ENCODE data around the gene NSMF. TPM values are rescaled to one million over a fixed set of nuclear protein-coding genes. Genes with fewer than 3 reads are reported as not detected.

Gene NSMF
- polyA plus RNA-seq, 4 donors = 25.4 to 76.9 (median 45.6) TPM

- FAIRE-seq (no peak), DNase-seq (no peak)
- Histone ChIP-seq H3K27me3 (ENCODE audit: control insufficient read depth in 3 of 3, insufficient read depth in 3 of 3, low read length in 3 of 3) (no peaks in the 10 kb centered on the region), H3K9me3 (ENCODE audit: control insufficient read depth in 2 of 2, insufficient read depth in 1 of 2, low read depth in 1 of 2, low read length in 1 of 2) (no peaks in the 10 kb centered on the region), H3K4me3 (ENCODE audit: low read depth in 1 of 3, low read length in 3 of 3) (peak overlapping the region; percentile 80 to 95 (median 86)), H3K4me1 (ENCODE audit: control insufficient read depth in 3 of 3, insufficient read depth in 2 of 3, low read depth in 1 of 3, low read length in 2 of 3) (peaks cover 0 to 18% (median 0%) of the 10 kb centered on the region in 3 donors), H3K27ac (ENCODE audit: low read depth in 1 of 3, low read length in 2 of 3) (peak overlapping the region in 2 of 3 donors; percentile 52 to 76), H3K36me3 (ENCODE audit: control insufficient read depth in 3 of 3, insufficient read depth in 2 of 3, low read depth in 1 of 3, low read length in 3 of 3) (peaks cover 0 to 15% (median 0%) of the 10 kb centered on the region in 3 donors)
- WGBS, 3 donors = 0 to 6% (median 4%) methylated on average over 11 of the region's 11 CpGs
These were observed 37.1 kb downstream of the NSMF start for GRCh38 chr9:137421838-137422603.

GRCh38 chr9:137417161-137418021, 41.7 kb downstream of the NSMF start:
- no peaks in the 10 kb centered on the region for H3K27me3 ChIP-seq (ENCODE audit: control insufficient read depth in 3 of 3, insufficient read depth in 3 of 3, low read length in 3 of 3)
- H3K4me1 ChIP-seq (ENCODE audit: control insufficient read depth in 3 of 3, insufficient read depth in 2 of 3, low read depth in 1 of 3, low read length in 2 of 3) = peaks cover 0 to 5% (median 0%) of the 10 kb centered on the region in 3 donors
- 84 to 97% (median 91%) methylated on average over 79 to 99 of the region's 99 CpGs for WGBS, 3 donors
- peaks cover 0 to 26% (median 0%) of the 10 kb centered on the region in 3 donors for H3K36me3 ChIP-seq (ENCODE audit: control insufficient read depth in 3 of 3, insufficient read depth in 2 of 3, low read depth in 1 of 3, low read length in 3 of 3)
- no peaks in the 10 kb centered on the region for H3K9me3 ChIP-seq (ENCODE audit: control insufficient read depth in 2 of 2, insufficient read depth in 1 of 2, low read depth in 1 of 2, low read length in 1 of 2)
- FAIRE-seq (no peak), DNase-seq (no peak)
- peak overlapping the region in 1 of 3 donors; percentile 26 for H3K4me3 ChIP-seq (ENCODE audit: low read depth in 1 of 3, low read length in 3 of 3)
- H3K27ac ChIP-seq (ENCODE audit: low read depth in 1 of 3, low read length in 2 of 3) = no peak overlapping the region

GRCh38 chr9:137416563-137417151, 42.5 kb downstream of the NSMF start:
- Histone ChIP-seq H3K36me3 (ENCODE audit: control insufficient read depth in 3 of 3, insufficient read depth in 2 of 3, low read depth in 1 of 3, low read length in 3 of 3) (peaks cover 0 to 27% (median 0%) of the 10 kb centered on the region in 3 donors), H3K27me3 (ENCODE audit: control insufficient read depth in 3 of 3, insufficient read depth in 3 of 3, low read length in 3 of 3) (no peaks in the 10 kb centered on the region), H3K27ac (ENCODE audit: low read depth in 1 of 3, low read length in 2 of 3) (no peak overlapping the region), H3K4me1 (ENCODE audit: control insufficient read depth in 3 of 3, insufficient read depth in 2 of 3, low read depth in 1 of 3, low read length in 2 of 3) (peaks cover 0 to 4% (median 4%) of the 10 kb centered on the region in 3 donors), H3K4me3 (ENCODE audit: low read depth in 1 of 3, low read length in 3 of 3) (no peak overlapping the region), H3K9me3 (ENCODE audit: control insufficient read depth in 2 of 2, insufficient read depth in 1 of 2, low read depth in 1 of 2, low read length in 1 of 2) (no peaks in the 10 kb centered on the region)
- WGBS, 3 donors = 92 to 95% (median 94%) methylated on average over 35 to 45 of the region's 45 CpGs
- FAIRE-seq (no peak), DNase-seq (no peak)

- Histone ChIP-seq H3K4me3 (ENCODE audit: low read depth in 1 of 3, low read length in 3 of 3) (no peak overlapping the region), H3K27ac (ENCODE audit: low read depth in 1 of 3, low read length in 2 of 3) (no peak overlapping the region), H3K4me1 (ENCODE audit: control insufficient read depth in 3 of 3, insufficient read depth in 2 of 3, low read depth in 1 of 3, low read length in 2 of 3) (peaks cover 0 to 4% (median 0%) of the 10 kb centered on the region in 3 donors), H3K9me3 (ENCODE audit: control insufficient read depth in 2 of 2, insufficient read depth in 1 of 2, low read depth in 1 of 2, low read length in 1 of 2) (no peaks in the 10 kb centered on the region), H3K27me3 (ENCODE audit: control insufficient read depth in 3 of 3, insufficient read depth in 3 of 3, low read length in 3 of 3) (no peaks in the 10 kb centered on the region), H3K36me3 (ENCODE audit: control insufficient read depth in 3 of 3, insufficient read depth in 2 of 3, low read depth in 1 of 3, low read length in 3 of 3) (peaks cover 0 to 31% (median 0%) of the 10 kb centered on the region in 3 donors)
- FAIRE-seq = no peak
- 96 to 97% (median 97%) methylated on average over 16 to 23 of the region's 23 CpGs for WGBS, 3 donors
- no peak for DNase-seq
These were observed 43.0 kb downstream of the NSMF start for GRCh38 chr9:137416006-137416562.

GRCh38 chr9:137415451-137415850, 43.7 kb downstream of the NSMF start:
- H3K9me3 ChIP-seq (ENCODE audit: control insufficient read depth in 2 of 2, insufficient read depth in 1 of 2, low read depth in 1 of 2, low read length in 1 of 2) = no peaks in the 10 kb centered on the region
- peaks cover 0 to 4% (median 0%) of the 10 kb centered on the region in 3 donors for H3K4me1 ChIP-seq (ENCODE audit: control insufficient read depth in 3 of 3, insufficient read depth in 2 of 3, low read depth in 1 of 3, low read length in 2 of 3)
- DNase-seq (no peak), FAIRE-seq (no peak)
- WGBS, 3 donors = 94 to 97% (median 96%) methylated on average over 5 of the region's 5 CpGs
- no peaks in the 10 kb centered on the region for H3K27me3 ChIP-seq (ENCODE audit: control insufficient read depth in 3 of 3, insufficient read depth in 3 of 3, low read length in 3 of 3)
- peaks cover 0 to 35% (median 0%) of the 10 kb centered on the region in 3 donors for H3K36me3 ChIP-seq (ENCODE audit: control insufficient read depth in 3 of 3, insufficient read depth in 2 of 3, low read depth in 1 of 3, low read length in 3 of 3)
- no peak overlapping the region for H3K27ac ChIP-seq (ENCODE audit: low read depth in 1 of 3, low read length in 2 of 3)
- H3K4me3 ChIP-seq (ENCODE audit: low read depth in 1 of 3, low read length in 3 of 3) = no peak overlapping the region

- DNase-seq = no peak
- no peak overlapping the region for H3K27ac ChIP-seq (ENCODE audit: low read depth in 1 of 3, low read length in 2 of 3)
- H3K4me1 ChIP-seq (ENCODE audit: control insufficient read depth in 3 of 3, insufficient read depth in 2 of 3, low read depth in 1 of 3, low read length in 2 of 3) = peaks cover 0 to 4% (median under 1%) of the 10 kb centered on the region in 3 donors
- H3K9me3 ChIP-seq (ENCODE audit: control insufficient read depth in 2 of 2, insufficient read depth in 1 of 2, low read depth in 1 of 2, low read length in 1 of 2) = no peaks in the 10 kb centered on the region
- H3K4me3 ChIP-seq (ENCODE audit: low read depth in 1 of 3, low read length in 3 of 3) = no peak overlapping the region
- 82 to 88% (median 85%) methylated on average over 10 of the region's 10 CpGs for WGBS, 3 donors
- no peak for FAIRE-seq
- peaks cover 0 to 47% (median 0%) of the 10 kb centered on the region in 3 donors for H3K36me3 ChIP-seq (ENCODE audit: control insufficient read depth in 3 of 3, insufficient read depth in 2 of 3, low read depth in 1 of 3, low read length in 3 of 3)
- H3K27me3 ChIP-seq (ENCODE audit: control insufficient read depth in 3 of 3, insufficient read depth in 3 of 3, low read length in 3 of 3) = no peaks in the 10 kb centered on the region
These were observed 46.7 kb downstream of the NSMF start for GRCh38 chr9:137412431-137412830.

GRCh38 chr9:137411645-137412380, 47.3 kb downstream of the NSMF start:
- Histone ChIP-seq H3K36me3 (ENCODE audit: control insufficient read depth in 3 of 3, insufficient read depth in 2 of 3, low read depth in 1 of 3, low read length in 3 of 3) (peaks cover 0 to 43% (median 0%) of the 10 kb centered on the region in 3 donors), H3K27me3 (ENCODE audit: control insufficient read depth in 3 of 3, insufficient read depth in 3 of 3, low read length in 3 of 3) (no peaks in the 10 kb centered on the region), H3K4me1 (ENCODE audit: control insufficient read depth in 3 of 3, insufficient read depth in 2 of 3, low read depth in 1 of 3, low read length in 2 of 3) (peaks cover 0 to 4% (median 4%) of the 10 kb centered on the region in 3 donors), H3K9me3 (ENCODE audit: control insufficient read depth in 2 of 2, insufficient read depth in 1 of 2, low read depth in 1 of 2, low read length in 1 of 2) (no peaks in the 10 kb centered on the region), H3K4me3 (ENCODE audit: low read depth in 1 of 3, low read length in 3 of 3) (no peak overlapping the region), H3K27ac (ENCODE audit: low read depth in 1 of 3, low read length in 2 of 3) (peak overlapping the region in 1 of 3 donors; percentile 62)
- FAIRE-seq = no peak
- DNase-seq = no peak
- WGBS, 3 donors = 55 to 76% (median 57%) methylated on average over 15 to 30 of the region's 30 CpGs

Measured in small intestine (tissue), 7 donors.